Mucosa of descending colon (tissue), 3 donors: Measurements from ENCODE around the gene CDK6. TPM values are rescaled to one million over a fixed set of nuclear protein-coding genes. Genes with fewer than 3 reads are reported as not detected.
A peak's percentile ranks its signal among the peaks of the same experiment; 100 is the strongest.

Experiments used
- ATAC-seq: fragments of 200-7000 bp; cut with Tn5 transposase; one replicate; pipeline ENCODE4 v1.9.1; 2020; ENCODE audit warnings: mild to moderate bottlenecking, moderate library complexity
- DNase-seq, 3 donors: peaks; one replicate each; pipeline ENCODE4 v3.0.0-alpha.2; 2020
- H3K36me3 ChIP-seq: fragments of 200-600 bp; one replicate; pipeline ENCODE4 v1.8.0; 2021; ENCODE audit warnings: low read depth, mild to moderate bottlenecking
- H3K4me1 ChIP-seq: fragments of 200-600 bp; one replicate; pipeline ENCODE4 v1.8.0; 2021; ENCODE audit warnings: low read depth, mild to moderate bottlenecking
- H3K4me3 ChIP-seq: fragments of 200-600 bp; one replicate; pipeline ENCODE4 v1.8.0; 2021; ENCODE audit warnings: mild to moderate bottlenecking
- H3K9me3 ChIP-seq: fragments of 200-600 bp; one replicate; pipeline ENCODE4 v1.8.0; 2021; ENCODE audit warnings: mild to moderate bottlenecking
- CTCF ChIP-seq: fragments of 200-600 bp; IDR thresholded peaks from one replicate; pipeline ENCODE4 v1.8.0; 2022; ENCODE audit warnings: antibody characterized with exemption, mild to moderate bottlenecking
- intact Hi-C, 2 donors: fragments of 100-400 bp; cut with DNase I in 1 of 2; cut with micrococcal nuclease in 1 of 2; formaldehyde crosslinking; loops; one replicate each; pipeline versions ENCODE4 v1.11.0 to v1.11.1; 2022; cut with DNase I, micrococcal nuclease
- total RNA-seq, 3 donors: library from RNA; stranded (reverse); fragmentation: NEBNext Ultra II Directional in 2 of 3; extraction: Animal tissue kit (Norgen Biotek cat#: 25700) in 2 of 3; gene quantifications; one replicate each; pipeline versions ENCODE4 v1.2.1 to v1.2.4, GENCODE V29; 2021 to 2023
- donor health status: DM: no; HTN: no; CAD: no; lungs with moderate emphysema.
- donor health status: DM: no; HTN: no; CAD: no.
- donor health status: DM: no; HTN: yes; CAD: no.

CDK6 gene
- total RNA-seq, 3 donors from 2014 or later = 23.4 to 52.4 (median 33.1) TPM

- Histone ChIP-seq H3K4me3 (no peak overlapping the region), H3K4me1 (no peaks in the 10 kb centered on the region), H3K36me3 (no peaks in the 10 kb centered on the region), H3K9me3 (no peaks in the 10 kb centered on the region)
- no peak for DNase-seq
- no peak for ATAC-seq
- no peak for TF ChIP-seq CTCF
- intact Hi-C loops = no loop called here
These were observed 128.0 kb downstream of the CDK6 start for GRCh38 chr7:92708111-92709042.

GRCh38 chr7:92707435-92707834, 128.9 kb downstream of the CDK6 start:
- Histone ChIP-seq H3K36me3 (no peaks in the 10 kb centered on the region), H3K4me3 (no peak overlapping the region), H3K9me3 (no peaks in the 10 kb centered on the region), H3K4me1 (no peaks in the 10 kb centered on the region)
- TF ChIP-seq CTCF = no peak
- DNase-seq = no peak
- intact Hi-C loops = no loop called here
- peak; percentile 41 for ATAC-seq

- no peak for TF ChIP-seq CTCF
- intact Hi-C loops = no loop called here
- no peak for DNase-seq
- Histone ChIP-seq H3K9me3 (no peaks in the 10 kb centered on the region), H3K4me3 (no peak overlapping the region), H3K36me3 (no peaks in the 10 kb centered on the region), H3K4me1 (no peaks in the 10 kb centered on the region)
- ATAC-seq = no peak
These were observed 129.8 kb downstream of the CDK6 start for GRCh38 chr7:92706563-92706962.

- H3K4me3 ChIP-seq = no peak overlapping the region
- ATAC-seq = no peak
- H3K9me3 ChIP-seq = no peaks in the 10 kb centered on the region
- intact Hi-C loops = no loop called here
- no peak for DNase-seq
- no peaks in the 10 kb centered on the region for H3K4me1 ChIP-seq
- TF ChIP-seq CTCF = no peak
- H3K36me3 ChIP-seq = no peaks in the 10 kb centered on the region
These were observed 130.5 kb downstream of the CDK6 start for GRCh38 chr7:92705831-92706230.

- intact Hi-C loops = no loop called here
- TF ChIP-seq CTCF = no peak
- no peaks in the 10 kb centered on the region for H3K36me3 ChIP-seq
- H3K4me1 ChIP-seq = peaks cover 2% of the 10 kb centered on the region
- H3K4me3 ChIP-seq = no peak overlapping the region
- no peaks in the 10 kb centered on the region for H3K9me3 ChIP-seq
- no peak for DNase-seq
- no peak for ATAC-seq
These were observed 131.5 kb downstream of the CDK6 start for GRCh38 chr7:92704858-92705257.
